NCI-H748 treated with DMSO at 0.1 percent for 48 hours (cell line): ENCODE results near the gene HOXA4.

Experiments
- DNase-seq: peaks from one replicate; lab custom pipeline; 2025; lab: John Stamatoyannopoulos, UW

The HOXA4 gene

DNA sequence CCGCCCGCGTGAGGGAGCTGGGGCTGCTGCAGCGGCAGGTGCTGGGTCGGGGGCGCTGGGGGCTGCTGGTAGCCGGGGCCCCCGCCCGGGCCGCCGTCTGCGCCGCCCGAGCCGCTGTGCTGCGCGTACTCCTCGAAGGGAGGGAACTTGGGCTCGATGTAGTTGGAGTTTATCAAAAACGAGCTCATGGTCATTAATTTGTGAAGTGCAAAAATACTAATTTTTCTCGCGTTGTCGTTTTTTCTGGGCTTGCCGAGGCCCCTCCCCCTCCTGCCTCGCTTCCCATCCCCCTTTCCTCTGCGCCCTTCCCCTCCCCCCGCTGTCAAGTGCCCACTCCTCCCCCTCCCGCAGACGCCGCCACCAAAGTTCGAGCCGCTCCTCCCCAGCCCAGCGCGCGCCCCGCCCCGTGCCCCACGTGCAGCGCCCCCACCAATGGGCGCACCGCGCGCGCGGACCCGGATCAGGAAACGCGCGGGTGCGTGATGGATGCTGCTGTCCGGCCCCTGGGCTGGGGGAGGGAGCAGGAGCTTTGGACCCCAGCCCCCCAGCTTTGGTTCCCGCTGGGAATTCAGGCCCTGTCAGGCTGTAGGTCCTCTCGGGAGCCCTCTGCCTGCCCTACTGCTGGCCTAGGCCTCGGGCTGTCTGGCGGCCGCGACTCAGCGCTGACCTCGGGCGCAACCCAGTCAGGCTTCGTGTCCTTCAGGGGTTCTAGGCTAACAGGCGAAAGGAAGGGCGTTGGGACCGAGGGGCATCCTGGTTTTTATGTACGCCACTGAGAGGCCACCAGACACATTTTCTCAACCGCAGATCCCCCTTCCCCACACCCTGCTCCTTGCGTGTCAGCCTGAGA lies at the start of gene HOXA4:
TSS of gene HOXA4 (minus strand) at position 218 of the 850 bp plus-strand sequence. CDS start at position 194, 24 bp downstream.
- DNase-seq, result peak; percentile 86

- no peak for DNase-seq
Observed at GRCh38 chr7:27179503-27180430, 49.2 kb upstream of the HOXA4 start.

GRCh38 chr7:27179030-27179429 lies 48.5 kb upstream of the HOXA4 start:
- DNase-seq, result no peak

GRCh38 chr7:27178366-27178765 lies 47.8 kb upstream of the HOXA4 start:
- DNase-seq, result no peak

- no peak for DNase-seq
Observed at GRCh38 chr7:27177795-27178320, 47.3 kb upstream of the HOXA4 start.

DNA sequence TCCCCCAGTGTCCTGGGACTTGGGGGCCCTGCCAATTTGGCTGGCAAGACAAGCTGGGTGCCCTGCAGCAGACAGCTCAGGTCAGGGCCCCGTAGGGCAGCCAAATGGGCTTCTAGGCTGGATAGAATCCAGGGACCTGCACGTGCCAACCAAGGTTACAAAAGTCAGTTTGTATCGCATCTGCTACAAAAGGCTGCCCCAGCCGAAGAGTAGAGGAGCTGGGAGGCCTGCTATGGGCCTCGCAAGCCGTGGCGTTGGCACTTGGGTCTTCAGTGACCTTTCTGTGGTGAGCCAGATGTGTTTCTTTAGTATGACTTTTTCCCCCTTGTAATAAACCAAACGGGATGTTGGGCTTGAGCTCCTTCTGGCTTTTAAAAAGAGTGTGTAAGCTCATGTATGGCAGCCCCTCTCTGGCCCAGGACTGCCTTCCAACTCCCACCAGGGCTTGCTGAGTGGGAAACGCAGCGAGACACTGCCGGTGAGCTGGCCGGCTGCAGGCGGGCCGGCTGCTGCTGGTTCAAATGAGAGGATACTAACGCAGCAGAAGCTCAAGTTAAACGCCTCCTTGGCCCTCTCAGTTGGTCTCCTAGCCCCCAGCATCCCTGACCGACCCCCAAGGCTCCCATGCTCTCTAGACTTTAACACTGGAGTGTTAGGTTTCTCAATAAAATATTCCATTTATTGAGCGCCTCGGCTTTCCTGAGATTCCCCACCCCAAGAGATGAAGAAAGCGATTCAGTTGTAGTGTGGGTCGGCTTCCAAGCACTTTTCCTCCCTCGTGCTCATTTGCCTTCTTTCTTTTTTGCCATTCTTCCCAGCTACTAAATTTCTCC lies 46.6 kb upstream of the HOXA4 start:
- no peak for DNase-seq

DNA sequence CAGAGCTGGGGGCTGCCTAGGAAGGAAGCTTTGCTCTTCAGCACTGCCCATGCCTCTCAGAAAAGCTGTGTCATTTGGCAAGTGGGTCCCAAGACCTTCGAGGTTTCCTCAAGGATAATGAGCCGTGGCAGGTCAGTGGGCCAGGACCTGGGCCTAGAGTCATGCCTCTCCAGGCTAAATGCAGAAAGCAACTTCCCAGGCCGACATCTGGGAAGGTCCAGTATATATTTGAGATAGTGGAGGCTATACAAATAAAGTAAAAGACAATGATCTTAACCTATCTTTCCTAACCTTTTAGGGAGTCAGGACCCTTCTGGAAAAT lies 45.9 kb upstream of the HOXA4 start:
- DNase-seq, result no peak

DNA sequence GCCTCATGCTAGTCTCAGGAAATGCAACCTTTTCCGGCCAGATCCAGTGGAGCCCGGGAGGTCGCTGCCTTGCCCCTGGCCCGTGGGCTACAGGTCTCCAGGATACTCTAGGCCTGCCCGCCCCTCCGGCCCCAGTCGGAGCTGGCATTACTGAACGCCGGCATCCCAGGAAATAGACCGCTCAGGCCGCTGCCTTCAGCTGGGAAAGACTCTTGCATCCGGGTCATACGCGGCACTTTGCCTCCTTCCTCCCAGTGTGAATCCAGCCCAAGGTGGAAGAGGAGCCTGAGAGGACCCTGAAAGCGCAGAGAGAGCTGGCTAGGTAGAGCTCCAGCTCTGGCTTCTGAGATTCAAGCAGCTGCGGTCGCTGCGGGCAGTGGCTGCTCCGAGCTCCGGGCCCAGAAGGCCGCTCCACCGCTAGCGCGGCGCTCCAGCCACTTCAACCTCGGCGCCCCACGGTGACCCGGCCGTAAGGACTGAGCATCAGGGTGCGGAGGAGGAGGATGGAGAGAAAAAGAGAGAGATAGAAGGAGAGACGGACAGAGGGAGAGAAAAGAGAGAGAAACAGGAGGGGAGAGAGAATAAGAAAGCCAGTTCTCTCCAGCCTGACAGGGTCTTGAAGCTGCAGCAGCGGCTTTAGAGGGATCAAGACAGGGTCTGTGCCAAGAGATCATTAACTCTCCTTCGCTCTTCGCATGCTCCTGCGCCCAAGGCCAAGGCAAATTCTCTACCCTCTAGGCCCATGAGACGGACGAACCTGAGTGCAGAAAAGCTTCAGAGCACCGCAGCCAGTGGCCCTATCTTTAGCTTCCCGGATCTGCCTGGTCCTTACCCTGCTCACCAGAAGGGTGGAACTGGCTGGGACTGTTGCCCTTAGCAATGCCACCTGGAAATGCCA lies 45.3 kb upstream of the HOXA4 start:
- DNase-seq, result no peak

DNA sequence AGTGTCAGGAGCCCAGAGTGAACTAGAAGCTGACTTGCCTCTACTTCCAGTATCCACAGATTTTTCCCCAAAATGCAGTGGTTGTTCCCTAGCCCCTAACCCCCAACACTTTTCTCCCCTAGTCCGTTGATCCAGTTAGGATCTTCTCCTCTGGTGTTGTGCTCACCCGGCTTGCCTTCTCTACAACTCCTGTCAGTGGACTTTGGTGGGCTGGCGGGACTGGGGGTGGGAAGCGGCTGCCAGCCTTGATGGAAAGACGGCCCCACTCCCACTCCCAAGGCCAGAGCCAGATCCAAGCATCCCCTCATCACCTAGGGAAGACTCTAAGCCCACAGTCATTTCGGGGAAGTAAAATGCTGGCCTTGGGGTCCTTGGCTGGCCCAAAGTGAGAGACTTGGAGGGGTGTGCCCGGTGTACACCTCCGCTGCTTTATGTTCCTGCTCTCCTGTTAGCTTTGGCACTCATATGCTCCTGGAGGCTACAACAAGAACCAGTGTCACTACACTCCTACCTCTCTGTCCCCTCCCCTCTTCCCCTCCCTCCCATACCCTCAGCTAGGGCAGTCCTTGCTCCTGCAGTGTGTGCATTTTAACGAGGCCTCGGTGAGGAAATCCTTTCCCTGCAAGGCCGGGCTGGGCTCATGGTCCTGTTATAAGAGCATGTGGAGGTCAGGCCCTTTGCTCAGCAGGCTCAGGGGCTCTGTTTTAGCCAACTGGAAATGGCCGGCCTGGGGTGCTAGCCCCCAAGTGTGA lies 44.5 kb upstream of the HOXA4 start:
- no peak for DNase-seq

- DNase-seq, result peak; percentile 47
Observed at GRCh38 chr7:27173956-27174873, 43.7 kb upstream of the HOXA4 start, which contains the start of gene HOXA10. TSS of gene HOXA10 (minus strand) at chr7:27174320. CDS start at chr7:27174306, 14 bp downstream.

- DNase-seq, result no peak
Observed at GRCh38 chr7:27173511-27173955, 43.0 kb upstream of the HOXA4 start.

DNA sequence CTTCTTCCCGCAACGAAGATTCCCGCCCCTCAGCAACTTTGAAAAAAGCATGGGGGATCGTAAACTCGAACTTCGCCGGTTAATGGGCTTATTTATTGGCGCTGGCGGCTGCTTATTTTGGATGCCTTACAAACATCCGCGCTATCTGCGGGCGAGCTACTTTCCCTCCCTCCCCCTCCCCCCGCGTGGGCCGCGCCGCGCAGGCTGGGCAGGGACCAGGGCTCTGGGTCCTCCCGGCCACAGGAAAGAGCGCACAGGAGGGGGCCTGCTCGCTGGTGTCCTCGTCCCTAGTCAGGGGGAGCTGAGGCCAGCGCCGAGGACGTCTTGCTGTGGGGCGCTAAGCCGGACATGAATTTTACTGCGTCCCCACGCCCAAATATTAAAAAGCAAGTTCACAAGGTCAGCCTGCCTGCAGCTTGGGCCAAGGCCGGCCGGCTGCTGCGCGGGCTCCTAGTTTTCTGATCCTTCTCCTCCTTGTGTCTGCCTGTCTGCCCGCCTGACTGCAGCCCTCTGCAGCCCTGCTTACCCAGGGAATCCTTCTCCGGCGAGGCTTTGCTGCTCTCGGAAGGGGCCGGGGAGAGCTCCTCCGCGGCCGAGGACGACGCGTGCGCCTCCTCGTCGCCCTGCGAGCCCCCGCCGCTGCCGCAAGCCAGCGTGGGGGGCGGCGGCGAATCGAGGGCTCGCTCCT lies 42.4 kb upstream of the HOXA4 start:
- peak; percentile 34 for DNase-seq

DNA sequence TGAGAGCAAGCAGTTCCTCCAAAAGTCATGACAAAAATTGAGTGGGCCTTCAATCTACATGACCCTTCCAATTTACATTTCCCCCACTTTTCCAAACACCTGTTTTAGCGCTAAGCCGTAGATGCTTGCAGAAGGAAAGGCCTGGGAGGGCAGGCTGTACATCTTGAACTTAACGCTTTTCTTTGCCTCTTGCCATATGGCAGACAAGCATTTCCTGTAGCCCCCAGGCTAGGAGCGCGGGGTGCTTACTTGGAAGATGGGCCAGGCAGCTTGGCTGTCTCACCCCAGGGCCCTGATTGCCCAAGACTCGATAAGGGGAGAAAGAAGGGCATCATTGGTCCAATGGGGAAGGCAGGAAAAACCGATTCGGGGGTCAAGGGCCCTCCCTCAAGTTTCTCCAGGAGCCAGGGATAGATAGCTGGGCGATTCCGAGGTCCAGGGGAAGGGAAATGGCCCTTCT lies 41.8 kb upstream of the HOXA4 start:
- DNase-seq, result no peak

GRCh38 chr7:27171637-27172314 lies 41.2 kb upstream of the HOXA4 start:
- no peak for DNase-seq

DNA sequence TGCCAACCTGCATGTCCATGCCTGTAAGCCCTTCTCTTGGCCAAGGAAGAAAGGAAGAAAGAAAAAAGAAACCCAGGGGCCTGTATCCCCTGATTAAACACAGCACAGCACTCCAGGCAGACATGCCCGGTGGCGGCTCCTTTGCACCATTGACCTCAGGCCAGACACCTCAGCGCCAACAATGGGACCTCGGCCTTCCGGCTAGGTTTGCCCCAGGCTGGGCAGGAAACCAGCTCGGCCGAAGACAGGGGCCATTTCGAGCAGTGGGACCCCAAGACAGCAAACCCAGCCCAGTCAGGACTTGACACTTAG lies 40.7 kb upstream of the HOXA4 start:
- no peak for DNase-seq

DNA sequence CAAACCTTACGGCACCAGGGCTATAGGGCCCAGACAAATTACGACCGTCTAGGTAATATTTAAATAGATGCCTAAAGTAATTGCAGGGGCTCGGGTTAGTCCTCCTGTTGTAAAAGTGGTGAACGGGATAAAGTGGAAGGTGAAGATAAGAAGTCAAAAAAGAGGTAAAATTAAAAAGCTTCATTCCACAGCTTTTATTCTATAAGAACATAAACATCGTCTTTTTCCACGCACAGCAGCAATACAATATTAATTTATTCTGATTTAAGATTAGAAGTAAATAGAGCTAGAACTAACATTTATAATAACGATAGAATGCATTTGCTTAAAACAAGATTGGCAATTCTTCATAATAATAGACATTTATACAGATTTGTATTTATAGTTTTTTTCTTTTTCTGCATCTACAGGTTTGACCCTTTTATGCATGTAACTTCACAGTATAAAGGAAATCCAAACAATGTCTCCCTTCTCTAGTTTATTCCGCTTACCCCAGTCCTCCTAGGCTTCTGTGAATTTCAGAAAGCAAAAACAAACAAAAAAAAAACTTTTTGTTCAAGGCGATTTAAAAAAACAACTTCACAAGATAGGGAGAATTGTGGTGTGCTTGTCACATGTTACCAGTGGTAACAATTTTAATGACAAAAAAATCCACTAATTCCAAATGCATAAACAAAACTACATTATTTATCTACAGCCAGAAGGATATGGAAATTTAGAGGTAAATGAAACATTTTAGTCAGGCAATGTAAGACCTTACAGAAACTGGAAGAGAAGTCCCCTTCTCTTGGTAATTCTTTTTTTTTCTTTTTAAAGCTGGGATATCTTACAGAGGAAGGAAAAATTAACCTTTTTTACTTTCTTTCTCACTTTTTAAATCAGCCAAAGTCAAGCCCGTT lies 40.1 kb upstream of the HOXA4 start:
- DNase-seq, result no peak
